H1 (cell line): ENCODE measurements around the gene SHC3. TPM values are rescaled to one million over a fixed set of nuclear protein-coding genes. Genes with fewer than 3 reads are reported as not detected.

Experiments used
- FOSL1 ChIP-seq: IDR thresholded peaks from 2 replicates; pipeline ENCODE4 v1.6.1; 2011; ENCODE audit warnings: mild to moderate bottlenecking, low read depth, low read length, moderate library complexity; ENCODE audit not compliant: insufficient read depth
- JUND ChIP-seq: IDR thresholded peaks from 2 replicates; pipeline ENCODE4 v1.6.1; 2011; ENCODE audit warnings: mild to moderate bottlenecking, improper control_type of control experiment, low read length
- KDM5A ChIP-seq: fragments of 200-600 bp; IDR thresholded peaks from 2 replicates; pipeline ENCODE4 v1.7.1; 2012; ENCODE audit warnings: mild to moderate bottlenecking, low read length, inconsistent platforms, mixed read lengths
- RBBP5 ChIP-seq: IDR thresholded peaks from 2 replicates; pipeline ENCODE4 v1.7.1; 2012; ENCODE audit warnings: low read depth, mild to moderate bottlenecking, inconsistent platforms, low read length, moderate library complexity, borderline replicate concordance
- SIN3A ChIP-seq, 2 experiments: IDR thresholded peaks in 1 of 2; conservative IDR thresholded peaks in 1 of 2; 2 replicates each; pipeline ENCODE4 v1.6.1; 2011 to 2012; ENCODE audit warnings: low read length in 2 of 2, improper control_type of control experiment in 1 of 2, low read depth in 1 of 2, mild to moderate bottlenecking in 1 of 2
- SIX5 ChIP-seq: IDR thresholded peaks from 2 replicates; pipeline ENCODE4 v1.6.1; 2011; ENCODE audit warnings: mild to moderate bottlenecking, low read depth, low read length
- SP2 ChIP-seq: IDR thresholded peaks from 2 replicates; pipeline ENCODE4 v1.6.1; 2012; ENCODE audit warnings: mild to moderate bottlenecking, low read length, inconsistent platforms
- TEAD4 ChIP-seq: IDR thresholded peaks from 2 replicates; pipeline ENCODE4 v1.6.1; 2012; ENCODE audit warnings: low read depth, low read length, inconsistent platforms, mixed read lengths
- polyA plus RNA-seq, 7 experiments: library from polyadenylated mRNA; depleted of rRNA in 3 of 7; stranded (reverse) in 5 of 7; unstranded in 2 of 7; fragments of >200 nt in 5 of 7; fragments of 200-250 nt in 2 of 7; gene quantifications; 1 replicate in 5 of 7; 2 replicates in 1 of 7; 4 replicates in 1 of 7; pipeline versions ENCODE4 v1.2.1 to v1.2.3, GENCODE V29; 2011 to 2013; ENCODE audit warnings: missing spikeins in 2 of 7, mixed read lengths in 2 of 7
- total RNA-seq: library from RNA; stranded (reverse); fragmentation: NEBNext Ultra II Directional; extraction: Animal tissue kit (Norgen Biotek cat#: 25700); gene quantifications from 2 replicates; pipeline ENCODE4 v1.2.1, GENCODE V29; 2021
- TF ChIP-seq, protein P1 (sequence below): fragments of 300-600 bp; sonication (generic); IDR thresholded peaks from 2 replicates; pipeline ENCODE4 v1.7.1; 2012; ENCODE audit warnings: low read length, moderate library complexity, mild to moderate bottlenecking, inconsistent platforms; ENCODE audit not compliant: insufficient replicate concordance

The SHC3 gene
- total and polyA plus RNA-seq, 2 of the 8 experiments (the other 6 are each of a cell fraction or from before 2014, with no cell fraction given) = 1.4 to 7.1 TPM

DNA sequence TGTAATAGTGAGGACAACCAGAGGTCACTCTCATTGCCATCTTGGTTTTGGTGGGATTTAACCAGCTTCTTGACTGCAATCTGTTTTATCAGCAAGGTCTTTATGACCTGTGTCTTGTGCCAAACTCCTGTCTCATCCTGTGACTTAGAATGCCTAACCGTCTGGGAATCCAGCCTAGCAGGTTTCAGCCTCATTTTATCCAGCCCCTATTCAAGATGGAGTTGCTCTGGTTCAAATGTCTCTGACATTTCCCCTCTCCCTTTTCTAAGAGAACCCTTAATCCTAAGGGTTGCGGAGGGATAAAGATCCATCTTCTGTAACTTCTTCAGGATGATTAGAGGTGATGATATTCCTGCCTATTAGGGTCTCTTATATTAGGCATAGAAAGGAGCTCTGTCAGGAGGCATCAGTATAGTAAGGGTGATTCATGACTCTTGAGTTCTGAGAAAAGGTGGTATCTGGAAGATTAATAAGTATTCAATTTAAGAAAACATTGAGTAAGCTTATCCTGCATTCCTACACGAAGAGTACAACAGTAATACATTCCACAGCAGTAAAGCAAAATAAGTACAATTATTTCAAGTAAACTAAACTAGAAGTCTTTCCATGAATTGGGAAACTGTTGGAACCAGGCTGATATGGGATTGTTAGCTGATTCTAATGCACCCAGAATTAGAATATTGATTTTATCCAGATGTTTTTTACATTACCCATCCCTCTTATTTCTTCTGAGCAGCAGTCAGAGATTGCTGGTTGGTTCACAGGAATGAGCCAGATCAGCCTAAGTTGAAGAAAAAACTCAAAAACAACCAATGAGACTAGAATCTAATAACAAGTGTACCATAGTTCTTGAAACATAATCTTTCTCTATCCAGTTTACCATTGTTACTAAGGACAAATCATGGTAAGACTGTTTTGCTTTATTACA, 39.9 kb downstream of the SHC3 start (continued):
- TF ChIP-seq, protein P1, sequence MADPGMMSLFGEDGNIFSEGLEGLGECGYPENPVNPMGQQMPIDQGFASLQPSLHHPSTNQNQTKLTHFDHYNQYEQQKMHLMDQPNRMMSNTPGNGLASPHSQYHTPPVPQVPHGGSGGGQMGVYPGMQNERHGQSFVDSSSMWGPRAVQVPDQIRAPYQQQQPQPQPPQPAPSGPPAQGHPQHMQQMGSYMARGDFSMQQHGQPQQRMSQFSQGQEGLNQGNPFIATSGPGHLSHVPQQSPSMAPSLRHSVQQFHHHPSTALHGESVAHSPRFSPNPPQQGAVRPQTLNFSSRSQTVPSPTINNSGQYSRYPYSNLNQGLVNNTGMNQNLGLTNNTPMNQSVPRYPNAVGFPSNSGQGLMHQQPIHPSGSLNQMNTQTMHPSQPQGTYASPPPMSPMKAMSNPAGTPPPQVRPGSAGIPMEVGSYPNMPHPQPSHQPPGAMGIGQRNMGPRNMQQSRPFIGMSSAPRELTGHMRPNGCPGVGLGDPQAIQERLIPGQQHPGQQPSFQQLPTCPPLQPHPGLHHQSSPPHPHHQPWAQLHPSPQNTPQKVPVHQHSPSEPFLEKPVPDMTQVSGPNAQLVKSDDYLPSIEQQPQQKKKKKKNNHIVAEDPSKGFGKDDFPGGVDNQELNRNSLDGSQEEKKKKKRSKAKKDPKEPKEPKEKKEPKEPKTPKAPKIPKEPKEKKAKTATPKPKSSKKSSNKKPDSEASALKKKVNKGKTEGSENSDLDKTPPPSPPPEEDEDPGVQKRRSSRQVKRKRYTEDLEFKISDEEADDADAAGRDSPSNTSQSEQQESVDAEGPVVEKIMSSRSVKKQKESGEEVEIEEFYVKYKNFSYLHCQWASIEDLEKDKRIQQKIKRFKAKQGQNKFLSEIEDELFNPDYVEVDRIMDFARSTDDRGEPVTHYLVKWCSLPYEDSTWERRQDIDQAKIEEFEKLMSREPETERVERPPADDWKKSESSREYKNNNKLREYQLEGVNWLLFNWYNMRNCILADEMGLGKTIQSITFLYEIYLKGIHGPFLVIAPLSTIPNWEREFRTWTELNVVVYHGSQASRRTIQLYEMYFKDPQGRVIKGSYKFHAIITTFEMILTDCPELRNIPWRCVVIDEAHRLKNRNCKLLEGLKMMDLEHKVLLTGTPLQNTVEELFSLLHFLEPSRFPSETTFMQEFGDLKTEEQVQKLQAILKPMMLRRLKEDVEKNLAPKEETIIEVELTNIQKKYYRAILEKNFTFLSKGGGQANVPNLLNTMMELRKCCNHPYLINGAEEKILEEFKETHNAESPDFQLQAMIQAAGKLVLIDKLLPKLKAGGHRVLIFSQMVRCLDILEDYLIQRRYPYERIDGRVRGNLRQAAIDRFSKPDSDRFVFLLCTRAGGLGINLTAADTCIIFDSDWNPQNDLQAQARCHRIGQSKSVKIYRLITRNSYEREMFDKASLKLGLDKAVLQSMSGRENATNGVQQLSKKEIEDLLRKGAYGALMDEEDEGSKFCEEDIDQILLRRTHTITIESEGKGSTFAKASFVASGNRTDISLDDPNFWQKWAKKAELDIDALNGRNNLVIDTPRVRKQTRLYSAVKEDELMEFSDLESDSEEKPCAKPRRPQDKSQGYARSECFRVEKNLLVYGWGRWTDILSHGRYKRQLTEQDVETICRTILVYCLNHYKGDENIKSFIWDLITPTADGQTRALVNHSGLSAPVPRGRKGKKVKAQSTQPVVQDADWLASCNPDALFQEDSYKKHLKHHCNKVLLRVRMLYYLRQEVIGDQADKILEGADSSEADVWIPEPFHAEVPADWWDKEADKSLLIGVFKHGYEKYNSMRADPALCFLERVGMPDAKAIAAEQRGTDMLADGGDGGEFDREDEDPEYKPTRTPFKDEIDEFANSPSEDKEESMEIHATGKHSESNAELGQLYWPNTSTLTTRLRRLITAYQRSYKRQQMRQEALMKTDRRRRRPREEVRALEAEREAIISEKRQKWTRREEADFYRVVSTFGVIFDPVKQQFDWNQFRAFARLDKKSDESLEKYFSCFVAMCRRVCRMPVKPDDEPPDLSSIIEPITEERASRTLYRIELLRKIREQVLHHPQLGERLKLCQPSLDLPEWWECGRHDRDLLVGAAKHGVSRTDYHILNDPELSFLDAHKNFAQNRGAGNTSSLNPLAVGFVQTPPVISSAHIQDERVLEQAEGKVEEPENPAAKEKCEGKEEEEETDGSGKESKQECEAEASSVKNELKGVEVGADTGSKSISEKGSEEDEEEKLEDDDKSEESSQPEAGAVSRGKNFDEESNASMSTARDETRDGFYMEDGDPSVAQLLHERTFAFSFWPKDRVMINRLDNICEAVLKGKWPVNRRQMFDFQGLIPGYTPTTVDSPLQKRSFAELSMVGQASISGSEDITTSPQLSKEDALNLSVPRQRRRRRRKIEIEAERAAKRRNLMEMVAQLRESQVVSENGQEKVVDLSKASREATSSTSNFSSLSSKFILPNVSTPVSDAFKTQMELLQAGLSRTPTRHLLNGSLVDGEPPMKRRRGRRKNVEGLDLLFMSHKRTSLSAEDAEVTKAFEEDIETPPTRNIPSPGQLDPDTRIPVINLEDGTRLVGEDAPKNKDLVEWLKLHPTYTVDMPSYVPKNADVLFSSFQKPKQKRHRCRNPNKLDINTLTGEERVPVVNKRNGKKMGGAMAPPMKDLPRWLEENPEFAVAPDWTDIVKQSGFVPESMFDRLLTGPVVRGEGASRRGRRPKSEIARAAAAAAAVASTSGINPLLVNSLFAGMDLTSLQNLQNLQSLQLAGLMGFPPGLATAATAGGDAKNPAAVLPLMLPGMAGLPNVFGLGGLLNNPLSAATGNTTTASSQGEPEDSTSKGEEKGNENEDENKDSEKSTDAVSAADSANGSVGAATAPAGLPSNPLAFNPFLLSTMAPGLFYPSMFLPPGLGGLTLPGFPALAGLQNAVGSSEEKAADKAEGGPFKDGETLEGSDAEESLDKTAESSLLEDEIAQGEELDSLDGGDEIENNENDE = no peak
- no peak for TF ChIP-seq RBBP5
- no peak for TF ChIP-seq TEAD4
- no peak for TF ChIP-seq JUND
- no peak for TF ChIP-seq FOSL1
- TF ChIP-seq SIX5 = no peak
- TF ChIP-seq KDM5A = no peak
- no peak for TF ChIP-seq SIN3A (conservative IDR thresholded peaks at IDR 0.05 in 1 of 2, IDR thresholded peaks at IDR 0.05 in 1 of 2; ENCODE audit: low read depth in 1 of 2, low read length in 2 of 2)
- TF ChIP-seq SP2 = no peak
